Measurements from ENCODE around the gene UBE3A.

Gene UBE3A

DNA sequence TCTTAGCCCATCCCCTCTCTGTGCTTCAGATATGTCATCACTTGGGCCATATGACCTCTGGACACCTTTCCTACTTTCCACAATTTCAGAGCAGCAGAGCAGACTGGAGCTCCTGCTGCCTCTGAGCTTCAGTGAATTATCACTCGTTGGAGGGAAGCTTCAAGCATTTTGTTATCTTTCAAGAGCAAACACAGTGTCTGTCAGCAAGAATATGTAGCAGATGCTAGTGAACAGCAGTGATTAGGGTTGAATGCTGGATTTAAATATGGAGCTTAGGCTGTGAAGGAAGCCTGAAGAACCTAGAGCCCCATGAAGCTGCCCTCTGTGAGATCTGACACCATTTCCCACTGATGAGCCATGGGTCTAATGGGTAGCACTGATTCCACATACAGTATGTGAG lies 115.4 kb downstream of the UBE3A start:
- TF ChIP-seq, protein P1, sequence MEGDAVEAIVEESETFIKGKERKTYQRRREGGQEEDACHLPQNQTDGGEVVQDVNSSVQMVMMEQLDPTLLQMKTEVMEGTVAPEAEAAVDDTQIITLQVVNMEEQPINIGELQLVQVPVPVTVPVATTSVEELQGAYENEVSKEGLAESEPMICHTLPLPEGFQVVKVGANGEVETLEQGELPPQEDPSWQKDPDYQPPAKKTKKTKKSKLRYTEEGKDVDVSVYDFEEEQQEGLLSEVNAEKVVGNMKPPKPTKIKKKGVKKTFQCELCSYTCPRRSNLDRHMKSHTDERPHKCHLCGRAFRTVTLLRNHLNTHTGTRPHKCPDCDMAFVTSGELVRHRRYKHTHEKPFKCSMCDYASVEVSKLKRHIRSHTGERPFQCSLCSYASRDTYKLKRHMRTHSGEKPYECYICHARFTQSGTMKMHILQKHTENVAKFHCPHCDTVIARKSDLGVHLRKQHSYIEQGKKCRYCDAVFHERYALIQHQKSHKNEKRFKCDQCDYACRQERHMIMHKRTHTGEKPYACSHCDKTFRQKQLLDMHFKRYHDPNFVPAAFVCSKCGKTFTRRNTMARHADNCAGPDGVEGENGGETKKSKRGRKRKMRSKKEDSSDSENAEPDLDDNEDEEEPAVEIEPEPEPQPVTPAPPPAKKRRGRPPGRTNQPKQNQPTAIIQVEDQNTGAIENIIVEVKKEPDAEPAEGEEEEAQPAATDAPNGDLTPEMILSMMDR (IDR thresholded peaks at IDR 0.05; ENCODE audit: control insufficient read depth, insufficient read depth, low read depth, low read length, missing control alignments): no peak
- DNase-seq (ENCODE audit: low read depth): no peak
- no peak overlapping the region for H3K4me3 ChIP-seq (ENCODE audit: control insufficient read depth, low read depth, low read length)

DNA sequence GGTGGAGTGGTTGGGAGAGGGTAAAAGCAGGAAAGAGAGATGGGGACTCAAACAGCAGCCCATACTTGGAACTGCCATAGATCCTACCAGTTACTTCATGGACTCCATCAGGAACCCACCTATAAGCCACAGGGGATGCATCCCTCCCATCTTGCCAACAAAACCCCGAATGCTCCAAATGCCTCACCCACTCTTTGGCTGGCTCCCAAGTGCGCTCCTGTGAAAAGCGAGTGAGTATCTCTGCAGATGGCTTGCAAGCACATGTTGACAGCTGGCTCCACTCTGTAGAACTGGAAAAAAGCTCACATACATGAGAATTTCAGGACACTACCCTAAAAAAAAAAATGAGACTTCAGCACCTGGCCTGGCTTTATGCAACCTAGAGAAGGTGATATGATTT lies 151.0 kb downstream of the UBE3A start:
- no peak for DNase-seq (ENCODE audit: low read depth)
- TF ChIP-seq, protein P1 (IDR thresholded peaks at IDR 0.05; ENCODE audit: control insufficient read depth, insufficient read depth, low read depth, low read length, missing control alignments): no peak
- H3K4me3 ChIP-seq (ENCODE audit: control insufficient read depth, low read depth, low read length): no peak overlapping the region

Data from AG09309 (cell line).